Neural cell (in vitro differentiated cells): ENCODE results near the gene TAGAP. TPM values are rescaled to one million over a fixed set of nuclear protein-coding genes. Genes with fewer than 3 reads are reported as not detected.

Source experiments
- H2AFZ ChIP-seq: fragments of 200-600, 300-800 bp; sonication (generic), shearing (Covaris generic); 2 replicates; pipeline ENCODE4 v1.6.0; 2014; ENCODE audit warnings: low read depth, mild to moderate bottlenecking, antibody characterized with exemption, low read length, moderate library complexity
- H3F3A ChIP-seq: fragments of 200-600 bp; shearing (Covaris generic); 2 replicates; pipeline ENCODE4 v1.6.1; 2016; ENCODE audit warnings: mild to moderate bottlenecking, moderate library complexity, mixed read lengths, antibody characterized with exemption, low read length; ENCODE audit not compliant: insufficient read depth, poor library complexity, severe bottlenecking
- H3K27ac ChIP-seq: fragments of 200-600, 300-800 bp; sonication (generic), shearing (Covaris generic); 2 replicates; pipeline ENCODE4 v1.5.1; 2014; ENCODE audit warnings: mild to moderate bottlenecking, low read length, moderate library complexity
- H3K27me3 ChIP-seq: fragments of 300-800, 200-600 bp; sonication (generic), shearing (Covaris generic); 2 replicates; pipeline ENCODE4 v1.6.0; 2014; ENCODE audit warnings: mild to moderate bottlenecking, low read depth, low read length, moderate library complexity; ENCODE audit not compliant: insufficient read depth
- H3K36me3 ChIP-seq: fragments of 300-800, 200-600 bp; sonication (generic), shearing (Covaris generic); 2 replicates; pipeline ENCODE4 v1.5.1; 2014; ENCODE audit warnings: mild to moderate bottlenecking, antibody characterized with exemption, low read length, moderate library complexity; ENCODE audit not compliant: insufficient read depth
- H3K4me2 ChIP-seq: fragments of 300-800, 200-600 bp; sonication (generic), shearing (Covaris generic); 2 replicates; pipeline ENCODE4 v1.6.0; 2014; ENCODE audit warnings: mild to moderate bottlenecking, low read length
- H3K4me3 ChIP-seq: fragments of 300-800, 200-600 bp; sonication (generic), shearing (Covaris generic); 2 replicates; pipeline ENCODE4 v1.5.1; 2014; ENCODE audit warnings: mild to moderate bottlenecking, low read length, moderate library complexity
- H3K79me2 ChIP-seq: fragments of 200-600 bp; shearing (Covaris generic); replicated peaks from 2 replicates; pipeline ENCODE4 v1.6.0; 2014; ENCODE audit warnings: mild to moderate bottlenecking, low read length, moderate library complexity; ENCODE audit not compliant: insufficient read depth
- H3K9ac ChIP-seq: fragments of 300-800, 200-600 bp; sonication (generic), shearing (Covaris generic); 2 replicates; pipeline ENCODE4 v1.6.1; 2016; ENCODE audit warnings: mild to moderate bottlenecking, low read length, mixed read lengths
- H3K9me2 ChIP-seq: fragments of 200-600 bp; shearing (Covaris generic); 2 replicates; pipeline ENCODE4 v1.6.1; 2016; ENCODE audit warnings: mild to moderate bottlenecking, low read length, mixed read lengths; ENCODE audit not compliant: insufficient read depth
- H3K9me3 ChIP-seq: fragments of 200-600, 300-800 bp; sonication (generic), shearing (Covaris generic); 2 replicates; pipeline ENCODE4 v1.6.1; 2016; ENCODE audit warnings: mild to moderate bottlenecking, mixed run types, low read length, moderate library complexity, mixed read lengths
- H4K20me1 ChIP-seq: fragments of 200-600 bp; shearing (Covaris generic); 2 replicates; pipeline ENCODE4 v1.6.1; 2016; ENCODE audit warnings: mild to moderate bottlenecking, mixed run types; ENCODE audit not compliant: insufficient read depth
- CTCF ChIP-seq: fragments of 450-650 bp; IDR thresholded peaks from 2 replicates; pipeline ENCODE4 v1.5.1; 2014; ENCODE audit warnings: antibody characterized with exemption, mild to moderate bottlenecking, moderate library complexity; ENCODE audit not compliant: poor library complexity, severe bottlenecking
- EP300 ChIP-seq: fragments of 450-650 bp; conservative IDR thresholded peaks from 2 replicates; pipeline ENCODE4 v1.6.1; 2014; ENCODE audit warnings: antibody characterized with exemption, mild to moderate bottlenecking, moderate library complexity; ENCODE audit not compliant: poor library complexity, severe bottlenecking
- EZH2 ChIP-seq: fragments of 200-600, 300-800 bp; shearing (Covaris generic), sonication (generic); IDR thresholded peaks from 2 replicates; pipeline ENCODE4 v1.6.1; 2014; ENCODE audit warnings: antibody characterized with exemption, low read length, borderline replicate concordance, mild to moderate bottlenecking; ENCODE audit not compliant: insufficient read depth, poor library complexity, severe bottlenecking
- MXI1 ChIP-seq: fragments of 450-650 bp; conservative IDR thresholded peaks from 2 replicates; pipeline ENCODE4 v1.6.1; 2014; ENCODE audit warnings: antibody characterized with exemption, mild to moderate bottlenecking; ENCODE audit not compliant: poor library complexity, severe bottlenecking
- POLR2AphosphoS5 ChIP-seq: IDR thresholded peaks from 2 replicates; pipeline ENCODE4 v1.6.1; 2012
- RAD21 ChIP-seq: fragments of 450-650 bp; conservative IDR thresholded peaks from 2 replicates; pipeline ENCODE4 v1.6.1; 2014; ENCODE audit warnings: antibody characterized with exemption, mild to moderate bottlenecking, moderate library complexity
- REST ChIP-seq: IDR thresholded peaks from 2 replicates; pipeline ENCODE4 v1.6.1; 2012; ENCODE audit warnings: borderline replicate concordance
- SMC3 ChIP-seq: fragments of 450-650 bp; conservative IDR thresholded peaks from 2 replicates; pipeline ENCODE4 v1.6.1; 2014; ENCODE audit warnings: antibody characterized with exemption, mild to moderate bottlenecking, moderate library complexity; ENCODE audit not compliant: poor library complexity
- TAF1 ChIP-seq: IDR thresholded peaks from 2 replicates; pipeline ENCODE4 v1.6.1; 2012; ENCODE audit warnings: low read depth
- polyA plus RNA-seq: library from polyadenylated mRNA; depleted of rRNA; stranded (reverse); fragments of >200 nt; gene quantifications from 2 replicates; pipeline ENCODE4 v1.2.3, GENCODE V29; 2014

TAGAP gene
- polyA plus RNA-seq, 1 donor from 2014 or later, result not detected

DNA sequence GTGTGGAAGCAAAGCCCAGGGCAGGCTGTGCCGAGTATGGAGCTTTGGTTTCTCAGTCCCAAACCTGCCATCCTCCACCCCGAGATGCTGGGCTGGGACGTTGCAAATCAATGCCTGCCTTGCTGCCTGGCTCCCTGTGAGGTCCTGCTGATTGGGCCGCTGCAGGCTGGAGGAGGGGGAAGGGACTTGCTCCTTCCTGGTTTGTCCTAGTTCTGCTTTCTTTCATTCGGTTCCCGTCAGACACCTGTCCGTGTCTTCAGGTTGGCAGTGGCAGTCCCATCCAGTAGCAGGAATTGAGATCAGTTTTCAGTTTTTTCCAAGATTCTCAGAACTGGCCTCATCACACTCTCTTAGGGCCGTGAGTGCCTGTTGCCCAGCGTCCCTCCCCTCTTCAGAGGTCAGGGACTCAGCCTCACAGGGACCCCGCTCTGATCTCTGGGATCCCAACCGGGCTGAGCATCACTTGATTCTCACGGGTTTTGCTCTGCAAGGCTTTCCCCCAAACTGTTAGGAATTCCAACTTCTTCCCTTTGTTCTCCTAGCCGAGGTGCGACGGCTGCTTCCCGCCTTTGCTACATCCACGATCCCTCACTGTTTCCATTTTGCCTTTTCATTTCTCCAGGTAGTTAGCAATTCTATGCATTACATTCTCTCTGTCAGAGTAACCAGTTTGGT lies 24.2 kb upstream of the TAGAP start:
- Histone ChIP-seq H2AFZ (no peak overlapping the region), H3K4me2 (no peak overlapping the region), H3K4me3 (no peak overlapping the region)

GRCh38 chr6:159067334-159067733 lies 22.5 kb upstream of the TAGAP start:
- no peaks in the 10 kb centered on the region for H3K9me2 ChIP-seq
- no peaks in the 10 kb centered on the region for H4K20me1 ChIP-seq
- H3K9me3 ChIP-seq, result no peaks in the 10 kb centered on the region
- no peak overlapping the region for H3K4me2 ChIP-seq
- no peak overlapping the region for H3K9ac ChIP-seq
- no peak overlapping the region for H2AFZ ChIP-seq
- H3F3A ChIP-seq, result no peaks in the 10 kb centered on the region
- H3K36me3 ChIP-seq, result no peaks in the 10 kb centered on the region
- H3K79me2 ChIP-seq, result no peaks in the 10 kb centered on the region
- H3K4me3 ChIP-seq, result no peak overlapping the region
- no peak overlapping the region for H3K27ac ChIP-seq
- H3K27me3 ChIP-seq, result no peaks in the 10 kb centered on the region
- TF ChIP-seq TAF1, result no peak
- TF ChIP-seq REST, result no peak
- no peak for TF ChIP-seq EZH2
- TF ChIP-seq SMC3, result no peak
- no peak for TF ChIP-seq CTCF

More for the DNA sequence above, 24.2 kb upstream of the TAGAP start:
- Histone ChIP-seq H3K9me3 (no peaks in the 10 kb centered on the region), H3K79me2 (no peaks in the 10 kb centered on the region), H3K9me2 (no peaks in the 10 kb centered on the region), H3K27ac (no peak overlapping the region), H4K20me1 (no peaks in the 10 kb centered on the region), H3F3A (no peaks in the 10 kb centered on the region), H3K27me3 (no peaks in the 10 kb centered on the region), H3K9ac (no peak overlapping the region), H3K36me3 (no peaks in the 10 kb centered on the region)
- TF ChIP-seq POLR2AphosphoS5 (no peak), MXI1 (no peak), CTCF (no peak), RAD21 (no peak), REST (no peak), EZH2 (no peak), TAF1 (no peak), EP300 (no peak), SMC3 (no peak)
